Cardiac fibroblast (primary cell): ENCODE results near the gene PPP1R27.

Source experiments
- DNase-seq, 2 donors: peaks; one replicate each; pipeline versions ENCODE4 v3.0.0 to v3.0.0-alpha.2; 2010; ENCODE audit warnings: low read depth in 2 of 2
- H3K4me3 ChIP-seq, 2 donors: replicated peaks in 1 of 2; 1 replicate in 1 of 2; 2 replicates in 1 of 2; pipeline ENCODE4 v1.5.1; 2011; ENCODE audit warnings: low read depth in 2 of 2, low read length in 2 of 2, mild to moderate bottlenecking in 2 of 2, moderate library complexity in 1 of 2
- CTCF ChIP-seq: IDR thresholded peaks from one replicate; pipeline ENCODE4 v1.5.1; 2011; ENCODE audit warnings: low read depth, mild to moderate bottlenecking, low read length, inconsistent platforms

Gene PPP1R27

GRCh38 chr17:81834831-81835267, at the start of gene PPP1R27:
TSS of gene PPP1R27 (minus strand) at chr17:81835050. CDS start at chr17:81834953, 97 bp downstream.
- no peak for TF ChIP-seq CTCF
- H3K4me3 ChIP-seq: peak within 1 kb of the TSS; percentile 65 to 71
- no peak for DNase-seq

- TF ChIP-seq CTCF: no peak
- peak; percentile 48 to 59 for DNase-seq
- no peak overlapping the region for H3K4me3 ChIP-seq
These were observed 49.7 kb upstream of the PPP1R27 start for GRCh38 chr17:81884520-81884919.

GRCh38 chr17:81879121-81879520, 44.3 kb upstream of the PPP1R27 start:
- no peak for TF ChIP-seq CTCF
- no peak for DNase-seq

GRCh38 chr17:81878294-81878693, 43.4 kb upstream of the PPP1R27 start:
- no peak overlapping the region for H3K4me3 ChIP-seq
- no peak for TF ChIP-seq CTCF
- no peak for DNase-seq

More at GRCh38 chr17:81879121-81879520, 44.3 kb upstream of the PPP1R27 start:
- H3K4me3 ChIP-seq: no peak overlapping the region

- no peak for DNase-seq
- no peak for TF ChIP-seq CTCF
- H3K4me3 ChIP-seq: no peak overlapping the region
These were observed 42.7 kb upstream of the PPP1R27 start for GRCh38 chr17:81877569-81877968.

GRCh38 chr17:81871387-81872230, 36.8 kb upstream of the PPP1R27 start:
- H3K4me3 ChIP-seq: peak overlapping the region; percentile 73 to 84
- TF ChIP-seq CTCF: no peak
- DNase-seq: peak; percentile 87 to 94

- peak within 1 kb of the TSS; percentile 78 to 84 for H3K4me3 ChIP-seq
- TF ChIP-seq CTCF: no peak
- DNase-seq: no peak
These were observed 36.1 kb upstream of the PPP1R27 start, which contains the start of gene ARHGDIA for GRCh38 chr17:81870981-81871386. TSS of gene ARHGDIA (minus strand) at chr17:81871337. CDS start at chr17:81869930, 1,407 bp downstream.
